ENCODE data around the gene RXRA.
A peak's percentile ranks its signal among the peaks of the same experiment; 100 is the strongest.

The RXRA gene

DNA sequence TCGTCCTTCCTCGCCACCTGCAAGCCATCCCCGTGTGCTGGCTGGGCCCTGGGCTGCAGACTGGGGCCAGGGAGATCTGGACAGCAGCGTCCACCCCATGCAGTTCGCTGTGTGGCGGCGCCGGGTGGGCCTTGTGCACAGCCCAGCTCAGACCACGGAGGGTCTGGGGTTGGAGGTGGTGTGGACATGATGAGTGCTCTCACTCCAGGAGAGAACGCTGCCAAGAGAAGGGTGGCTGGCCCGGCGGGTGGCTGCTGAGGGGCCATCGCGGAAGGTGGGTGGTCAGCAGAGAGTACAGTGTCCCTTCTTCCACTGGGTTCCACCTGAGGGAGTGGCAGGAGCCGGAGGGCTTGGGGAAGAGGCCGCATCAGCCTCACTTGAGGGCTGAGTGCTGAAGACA, 44.4 kb downstream of the RXRA start:
- DNase-seq = no peak

DNA sequence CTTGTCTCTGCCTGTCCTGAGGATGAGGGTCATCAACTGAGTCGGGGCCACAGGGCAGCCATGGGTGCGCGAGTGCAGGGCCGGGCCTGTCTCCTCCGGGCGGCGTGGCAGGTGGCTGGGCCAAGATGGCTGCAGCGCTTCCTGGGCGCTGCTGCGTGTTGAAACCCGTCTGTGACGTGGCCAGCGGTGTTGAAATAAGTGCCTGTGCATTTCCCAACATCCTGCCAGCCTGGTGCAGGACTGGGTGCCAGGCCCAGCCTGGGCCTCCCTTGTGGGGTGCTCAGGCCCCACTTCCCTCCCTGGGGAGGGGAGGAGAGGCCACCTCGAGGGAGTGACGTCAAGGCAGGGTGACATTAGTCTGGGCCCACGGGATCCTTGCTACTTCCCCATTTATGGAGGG, 45.5 kb downstream of the RXRA start:
- DNase-seq = no peak

DNA sequence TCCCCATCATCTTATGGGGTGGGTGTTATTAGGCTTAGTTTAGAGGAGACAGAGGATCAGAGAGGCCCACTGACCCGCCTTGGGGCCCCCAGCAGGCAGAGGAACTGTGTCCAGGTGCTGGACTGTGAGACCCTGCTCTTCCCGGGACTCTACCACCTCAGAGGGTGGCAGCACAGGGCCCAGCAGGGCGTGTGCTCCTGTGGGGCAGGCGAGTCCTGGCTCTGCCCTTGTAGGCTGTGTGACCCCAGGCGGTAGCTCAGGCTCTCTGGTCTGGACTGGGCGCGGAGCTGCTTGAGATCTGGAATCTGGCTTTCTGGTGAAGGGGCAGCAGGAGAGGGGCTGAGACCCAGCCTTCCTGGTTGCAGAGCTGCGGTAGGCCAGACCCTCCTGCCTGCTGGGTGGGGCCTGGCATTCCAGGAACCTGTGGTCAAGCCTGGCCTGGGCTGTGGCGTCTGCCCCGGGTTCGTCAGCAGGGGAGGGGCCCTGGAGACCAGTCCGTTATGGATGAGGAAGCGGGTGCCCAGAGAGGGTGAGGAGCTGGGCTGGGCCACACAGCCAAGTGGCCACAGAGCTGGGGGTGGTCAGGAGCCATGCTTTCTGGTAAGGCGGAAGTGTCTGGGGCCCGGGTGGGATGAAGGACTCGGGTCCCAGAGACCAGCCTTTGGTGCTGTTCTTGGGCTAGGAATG, 46.5 kb downstream of the RXRA start:
- DNase-seq = no peak

DNA sequence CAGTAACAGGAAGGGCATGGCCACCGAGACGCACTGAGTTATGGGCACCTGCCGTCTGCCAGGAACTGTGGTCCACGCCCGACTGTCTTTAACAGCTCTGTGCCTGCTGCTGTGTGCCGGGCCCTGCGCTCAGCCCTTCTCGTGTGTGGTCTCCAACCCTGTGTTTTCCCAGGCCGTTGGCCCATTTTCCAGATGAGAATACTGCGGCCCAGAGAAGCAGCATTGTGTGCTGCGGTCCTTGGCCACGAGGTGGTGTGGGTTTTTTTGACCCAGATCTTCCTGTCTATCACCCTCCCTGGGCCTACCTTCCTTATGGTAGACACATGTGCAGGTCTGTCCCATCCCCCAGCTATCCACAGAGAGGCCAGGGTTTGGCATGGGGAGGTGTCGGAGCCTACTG, 47.0 kb downstream of the RXRA start:
- no peak for DNase-seq

DNA sequence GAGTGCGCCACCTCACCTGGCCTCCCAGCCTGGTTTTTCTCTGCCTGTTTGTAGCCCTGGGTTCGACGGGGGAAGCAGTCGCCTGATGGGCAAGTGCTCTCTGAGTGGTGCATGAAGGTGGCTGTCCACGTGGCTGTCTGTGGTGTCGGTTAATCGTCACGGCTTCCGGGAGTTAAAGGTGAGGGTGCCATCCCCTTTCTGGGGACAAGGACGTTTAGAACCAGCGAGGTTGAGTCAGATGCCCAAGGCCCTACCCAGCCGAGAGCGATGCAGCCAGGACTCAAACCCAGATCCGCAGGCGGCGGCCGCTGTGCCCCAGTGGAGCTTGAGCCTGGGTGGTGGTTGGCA, 47.7 kb downstream of the RXRA start:
- DNase-seq = no peak

DNA sequence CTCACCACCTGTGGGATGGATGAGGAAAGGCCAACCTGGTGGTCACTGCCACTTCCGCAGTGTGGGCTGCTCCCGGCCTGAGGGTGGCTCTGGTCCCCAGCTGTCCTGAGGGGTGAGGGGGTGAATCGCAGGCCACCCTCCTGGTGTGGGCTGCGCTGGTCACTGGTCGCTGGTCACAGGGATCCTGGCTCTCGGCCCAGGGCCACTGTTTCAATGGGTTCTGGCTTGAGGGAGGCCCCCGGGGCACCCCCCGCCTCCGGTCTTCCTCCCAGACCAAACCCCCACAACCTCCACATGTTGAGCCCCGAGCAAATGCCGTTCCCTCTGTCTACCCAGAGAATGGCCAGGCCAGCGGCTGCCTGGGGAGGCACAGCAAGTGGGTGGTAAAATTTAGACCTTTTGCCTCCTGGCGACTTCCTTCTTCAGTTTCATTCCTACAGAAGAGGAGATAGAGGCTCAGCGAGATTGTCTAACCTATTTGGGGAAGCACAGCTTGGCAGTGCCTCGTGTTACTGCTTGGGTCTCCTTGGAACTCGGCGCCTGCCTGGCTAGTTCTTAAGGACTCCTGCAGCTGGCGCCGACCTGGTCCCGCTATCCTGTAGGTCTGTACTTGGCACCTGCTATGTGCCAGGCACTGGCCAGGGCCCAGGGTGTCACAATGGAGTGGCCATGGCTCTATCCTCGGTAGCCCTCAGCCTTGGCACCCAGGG, 48.2 kb downstream of the RXRA start:
- no peak for DNase-seq

DNA sequence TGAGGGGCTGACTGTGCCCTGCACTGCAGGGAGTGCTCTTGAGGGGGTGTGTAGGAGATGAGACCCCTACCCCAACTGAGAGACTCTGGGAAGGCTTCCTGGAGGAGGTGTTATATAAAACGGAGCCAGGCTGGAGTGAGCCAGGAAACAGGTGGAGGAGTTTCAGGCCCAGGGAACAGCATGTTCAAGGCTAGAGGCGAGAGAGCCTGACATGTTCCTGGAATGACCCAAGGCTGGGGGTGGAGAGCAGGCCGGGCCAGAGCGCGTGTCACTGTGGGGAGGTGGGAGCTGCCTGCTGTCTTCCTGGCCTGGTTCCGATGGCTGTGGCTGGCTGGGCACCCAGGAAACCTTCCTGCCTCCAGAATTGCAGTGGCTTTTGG, 48.7 kb downstream of the RXRA start:
- no peak for DNase-seq

DNA sequence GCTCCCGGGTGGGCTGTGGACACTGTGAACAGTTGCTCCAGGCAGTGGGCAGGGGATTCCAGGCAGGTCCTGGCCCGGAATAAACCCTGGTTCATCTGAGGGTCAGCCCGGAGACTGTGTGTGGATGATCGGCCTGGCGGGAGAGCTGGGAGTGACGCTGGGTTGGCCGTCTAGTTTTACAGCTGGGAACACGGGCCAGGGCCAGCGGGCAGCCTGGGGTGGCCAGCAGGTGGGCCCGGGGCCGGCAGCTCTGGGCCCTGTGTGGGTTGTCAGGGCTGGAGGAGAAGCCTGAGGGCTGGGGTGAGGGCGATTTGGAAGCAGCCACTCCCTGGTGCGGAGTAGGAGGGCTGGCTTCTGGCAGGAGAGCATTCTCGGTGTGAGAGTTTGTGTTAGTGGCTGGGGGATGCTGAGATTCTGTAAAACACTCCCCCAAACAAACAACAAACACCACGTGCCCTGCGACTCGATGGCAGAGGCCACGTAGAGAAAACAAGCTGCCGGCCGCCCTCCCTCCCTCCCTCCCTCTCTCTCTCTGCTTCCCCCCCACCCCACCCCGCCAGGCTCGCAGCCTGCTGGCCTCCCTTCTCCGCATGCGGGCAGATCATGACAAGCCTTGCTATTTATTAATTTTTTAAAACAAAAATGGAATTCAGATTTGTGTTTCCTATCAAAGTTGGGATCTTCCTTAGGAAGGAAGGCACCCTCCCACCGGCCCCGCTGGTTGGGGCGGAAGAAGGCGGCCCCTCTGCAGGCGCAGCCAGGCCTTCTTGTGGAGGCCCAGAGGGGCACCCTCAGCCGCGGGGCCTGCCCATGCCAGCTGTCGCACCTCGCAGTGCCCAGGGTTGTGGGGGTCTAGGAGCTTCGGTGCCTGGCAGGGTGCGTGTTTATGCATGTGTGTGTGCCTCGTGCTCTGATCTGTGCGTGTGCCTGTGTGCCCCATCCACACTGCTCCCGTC, 49.5 kb downstream of the RXRA start:
- no peak for DNase-seq

DNA sequence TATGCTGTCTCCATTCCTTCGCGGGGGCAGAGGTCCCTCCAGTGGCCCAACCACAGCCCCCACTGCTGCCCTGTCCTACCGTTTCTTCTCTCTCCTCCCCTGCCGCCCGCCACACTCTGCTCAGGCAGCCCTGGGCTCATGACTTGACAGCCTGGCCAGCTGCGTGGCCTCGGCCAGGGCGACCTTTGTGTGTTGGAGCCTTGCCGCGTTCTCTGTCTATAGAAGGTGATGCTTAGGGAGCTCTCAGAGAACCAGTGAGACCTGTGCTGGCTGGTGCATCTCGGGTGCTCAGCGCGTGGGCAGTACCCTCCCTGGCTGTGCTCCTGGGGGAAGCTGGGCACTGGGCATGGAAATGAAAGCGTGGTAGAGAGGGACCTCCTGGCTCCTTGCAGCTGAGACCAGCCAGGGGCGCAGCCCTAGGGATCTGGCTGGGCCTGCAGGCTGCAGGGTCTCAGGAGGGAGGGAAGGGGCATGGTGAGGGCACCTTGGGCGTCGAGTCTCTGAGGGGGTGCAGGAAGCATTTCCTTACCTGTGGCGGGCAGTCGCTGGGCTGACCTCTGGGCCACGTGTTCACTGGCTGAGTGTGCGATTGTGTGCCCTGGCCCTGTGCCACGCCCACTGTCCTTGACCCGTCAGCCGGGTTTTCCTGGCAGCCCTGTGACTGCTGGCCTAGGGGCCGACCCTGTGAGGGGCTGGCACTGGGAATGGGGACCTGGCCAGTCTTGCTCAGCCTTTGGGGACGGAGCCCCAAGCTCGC, 50.3 kb downstream of the RXRA start:
- DNase-seq = no peak

DNA sequence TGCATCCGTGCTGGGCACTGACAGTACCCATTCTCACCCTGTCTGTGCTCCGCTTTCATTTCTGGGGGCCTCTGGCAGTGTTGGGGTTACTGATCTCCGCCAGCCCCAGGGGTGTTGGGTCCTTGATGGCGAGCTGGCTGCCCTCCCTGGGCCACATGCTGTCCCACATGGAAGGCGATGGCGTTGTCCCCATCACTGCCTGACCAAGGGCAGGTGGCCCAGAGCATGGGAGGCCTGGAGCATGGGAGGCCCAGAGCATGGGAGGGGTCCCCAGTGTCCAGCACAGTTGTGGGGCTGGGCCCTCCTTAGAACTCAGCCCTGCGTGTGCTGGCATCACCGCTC, 50.9 kb downstream of the RXRA start:
- DNase-seq = no peak

DNA sequence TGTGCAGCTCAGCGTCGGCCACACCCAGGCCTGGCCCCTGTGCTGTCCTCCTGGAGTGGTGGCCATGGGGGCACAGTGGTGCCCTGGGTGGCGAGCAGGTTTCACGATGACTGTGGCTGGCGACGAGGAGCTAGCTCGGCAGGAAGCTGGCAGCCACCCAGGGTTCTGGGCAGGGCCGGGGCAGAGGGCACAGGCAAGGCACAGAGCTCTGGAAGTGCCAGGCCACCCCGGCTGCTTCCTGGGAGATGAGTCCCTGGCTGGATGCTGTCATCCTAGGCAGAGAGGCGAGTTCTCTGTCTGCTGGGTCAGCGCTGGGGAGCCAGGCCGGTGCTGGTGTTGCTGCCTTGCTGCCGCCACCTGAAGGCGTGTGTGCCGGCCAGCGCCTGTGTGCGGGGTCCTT, 51.7 kb downstream of the RXRA start:
- no peak for DNase-seq

DNA sequence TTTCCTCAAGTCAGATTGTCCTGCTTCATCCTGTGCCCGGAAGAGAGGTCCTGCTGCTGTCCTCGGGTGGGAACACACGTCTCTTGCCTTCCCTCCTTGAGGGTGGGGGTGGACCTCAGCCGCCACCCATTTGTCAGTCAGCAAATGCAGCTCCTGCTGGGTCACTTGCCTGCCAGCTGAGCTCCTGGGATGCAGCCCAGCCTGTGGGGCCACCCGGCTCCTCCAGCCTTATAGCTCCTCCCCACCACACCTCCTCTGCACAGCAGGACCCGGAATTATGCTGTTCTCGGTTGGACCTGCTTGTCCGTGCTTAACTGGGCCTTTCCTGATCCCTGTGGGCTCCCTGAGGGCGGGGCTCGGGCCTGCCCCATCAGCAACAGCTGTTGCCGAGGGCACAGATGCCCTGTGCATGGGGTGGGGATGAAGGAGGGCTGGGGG, 52.7 kb downstream of the RXRA start:
- DNase-seq = no peak

DNA sequence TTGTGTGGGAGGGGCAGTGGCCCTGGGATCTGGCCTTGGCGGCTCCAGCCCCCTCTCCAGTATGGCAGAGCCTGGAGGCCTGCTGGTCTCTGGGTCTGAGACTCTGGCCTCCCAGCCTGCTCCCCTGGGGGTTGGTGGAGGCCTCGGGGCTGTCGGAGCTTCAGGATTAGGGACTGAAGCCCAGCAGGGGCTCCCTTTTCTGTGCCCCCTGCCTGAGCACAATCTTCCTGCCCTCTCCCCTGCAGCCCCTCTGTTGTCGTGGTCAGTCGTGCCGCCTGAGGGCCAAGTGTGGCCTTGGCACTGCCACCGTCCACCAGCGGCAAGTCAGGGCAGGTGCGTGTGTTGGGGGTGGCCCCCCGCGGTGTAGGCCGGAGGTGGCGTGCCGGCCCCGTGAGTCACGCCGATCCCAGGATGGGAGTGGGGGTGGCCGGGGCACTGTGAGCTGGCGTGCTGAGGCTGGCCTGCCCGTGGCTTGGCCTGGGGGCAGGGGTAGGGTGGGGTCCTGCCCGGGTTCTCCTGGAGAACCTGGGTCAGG, 53.6 kb downstream of the RXRA start:
- no peak for DNase-seq

DNA sequence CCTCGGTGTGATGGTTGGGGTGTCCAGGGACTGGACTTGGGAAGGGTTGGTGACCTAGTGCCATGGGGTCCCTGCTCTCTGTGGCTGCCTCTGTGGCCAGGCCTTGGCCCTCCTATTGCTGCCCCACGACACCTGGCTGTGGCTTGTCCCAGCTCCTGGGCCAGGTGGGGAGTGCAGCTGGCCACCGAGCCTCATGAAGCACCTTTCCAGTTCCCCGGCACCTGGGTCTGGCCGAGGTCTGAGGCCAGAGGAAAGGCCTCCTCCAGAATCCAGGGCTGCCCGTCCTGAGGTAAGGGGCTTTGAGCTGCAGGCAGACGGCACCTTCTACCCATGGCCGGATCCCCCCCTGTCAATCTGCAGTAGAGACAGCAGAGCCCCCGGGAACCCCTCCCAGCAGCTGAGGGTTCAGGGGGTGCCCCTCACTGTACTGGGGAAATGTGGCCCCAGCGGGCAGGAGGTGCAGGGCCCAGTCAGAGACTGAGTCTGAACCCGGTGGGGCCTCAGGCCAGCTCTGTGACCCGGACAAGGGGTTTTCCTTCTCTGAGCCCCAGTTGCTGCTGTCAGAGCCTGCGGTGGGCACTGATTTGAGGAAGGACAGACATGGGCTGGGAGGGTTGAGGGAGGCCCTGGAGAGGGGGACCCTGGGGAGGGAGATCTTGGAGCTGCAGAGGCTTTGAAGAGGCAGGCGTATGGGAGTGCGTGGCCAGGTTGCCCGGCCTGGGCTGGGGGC, 54.5 kb downstream of the RXRA start:
- DNase-seq = no peak

DNA sequence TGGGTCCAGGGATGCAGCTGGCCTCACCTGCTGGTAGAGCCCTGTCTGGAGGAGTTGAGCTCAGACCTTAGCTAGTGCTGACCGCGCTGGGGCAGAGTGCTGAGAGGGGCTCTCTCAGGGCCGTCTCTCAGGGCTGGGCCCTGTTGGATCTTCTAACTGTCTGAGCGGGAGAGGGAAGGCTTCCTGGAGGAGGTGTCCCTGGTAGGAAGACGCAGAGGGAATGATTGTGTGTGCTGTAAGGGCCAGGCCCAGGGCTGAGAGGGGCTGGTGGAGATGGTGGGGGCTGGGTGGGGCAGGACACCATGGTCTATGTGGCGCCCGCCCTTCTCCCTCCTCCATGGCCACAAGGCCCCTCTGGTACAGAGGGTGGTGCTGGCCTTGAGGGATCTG, 55.0 kb downstream of the RXRA start:
- no peak for DNase-seq

DNA sequence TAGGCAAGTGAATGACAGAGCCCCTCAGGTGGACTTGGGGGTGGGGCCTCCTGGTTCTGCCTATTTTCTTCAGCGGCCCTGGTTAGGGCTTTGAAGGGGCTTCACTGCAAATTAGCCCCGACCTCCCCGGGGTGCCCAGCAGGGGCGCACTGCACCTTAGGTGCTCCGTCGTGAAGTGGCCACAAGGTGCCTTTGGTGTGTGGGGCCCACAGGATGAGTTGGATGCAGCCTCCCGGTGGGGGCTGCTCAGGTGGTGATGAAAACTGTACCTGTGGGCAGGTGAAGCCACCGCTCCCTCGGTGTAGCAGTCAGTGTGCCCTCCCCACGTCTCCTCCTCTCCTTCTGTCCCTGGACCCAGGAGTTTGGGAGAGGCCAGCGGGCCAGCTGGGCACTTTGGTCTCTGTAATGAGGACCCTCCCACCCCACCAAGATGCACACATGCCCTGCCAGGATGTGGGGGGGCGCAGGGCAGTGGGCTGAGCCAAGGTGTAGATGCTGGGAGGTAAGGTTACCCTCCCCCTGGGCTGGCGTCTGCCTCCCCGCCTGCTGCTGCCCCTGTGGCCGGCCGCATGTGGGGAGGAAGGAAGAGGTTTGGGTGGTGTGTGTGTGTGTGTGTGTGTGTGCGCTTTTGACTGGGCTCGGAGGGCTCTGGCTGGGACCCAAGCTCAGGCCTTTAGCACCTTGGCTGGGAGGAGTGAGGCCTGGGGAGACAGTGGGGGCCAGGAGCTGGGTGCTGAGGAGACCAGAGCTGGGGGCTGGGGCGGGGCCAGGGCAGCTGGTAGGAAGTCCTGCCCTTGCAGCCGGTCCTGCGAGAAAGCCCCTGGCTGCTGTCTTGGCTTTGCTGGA, 55.6 kb downstream of the RXRA start:
- peak; percentile 32 for DNase-seq

DNA sequence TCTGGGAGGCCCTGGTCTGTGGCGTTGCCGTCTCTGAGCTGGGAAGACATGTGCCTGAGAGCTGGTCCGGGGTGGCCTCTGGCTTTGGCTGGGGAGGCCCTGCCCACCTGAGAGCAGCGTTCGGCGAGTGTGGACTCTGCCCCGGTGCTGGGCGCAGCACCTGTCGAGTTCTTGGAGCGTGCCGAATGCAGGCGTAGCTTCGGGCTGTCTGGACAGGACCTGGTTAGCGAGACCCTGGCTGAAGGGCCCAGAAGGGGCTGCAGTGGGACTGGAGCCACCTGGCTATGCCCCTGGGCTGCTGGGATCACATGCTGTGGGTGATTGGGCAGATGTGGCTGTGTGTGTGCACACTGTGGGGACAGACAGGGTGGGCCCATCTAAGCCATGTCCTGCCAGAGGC, 56.5 kb downstream of the RXRA start:
- no peak for DNase-seq

DNA sequence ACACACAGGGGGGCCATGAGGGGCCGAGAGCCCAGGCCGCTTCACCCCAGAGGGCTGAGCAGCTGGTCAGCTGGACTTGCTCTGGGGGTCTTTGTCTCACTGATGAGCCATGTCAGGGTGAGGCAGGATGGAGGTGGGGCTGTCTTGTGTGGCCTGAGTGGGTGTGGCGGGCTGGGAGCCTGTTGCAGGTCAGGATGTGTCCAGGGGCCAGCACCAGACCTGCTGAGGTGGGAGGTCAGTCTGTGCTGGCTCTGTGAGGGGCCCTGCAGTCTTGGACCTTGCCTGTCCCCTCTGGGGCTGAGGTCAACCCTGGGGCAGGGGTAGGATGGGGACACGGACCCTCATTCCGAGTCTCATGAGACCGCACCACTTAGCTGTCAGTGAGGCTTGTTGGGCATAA, 56.9 kb downstream of the RXRA start:
- DNase-seq = no peak

DNA sequence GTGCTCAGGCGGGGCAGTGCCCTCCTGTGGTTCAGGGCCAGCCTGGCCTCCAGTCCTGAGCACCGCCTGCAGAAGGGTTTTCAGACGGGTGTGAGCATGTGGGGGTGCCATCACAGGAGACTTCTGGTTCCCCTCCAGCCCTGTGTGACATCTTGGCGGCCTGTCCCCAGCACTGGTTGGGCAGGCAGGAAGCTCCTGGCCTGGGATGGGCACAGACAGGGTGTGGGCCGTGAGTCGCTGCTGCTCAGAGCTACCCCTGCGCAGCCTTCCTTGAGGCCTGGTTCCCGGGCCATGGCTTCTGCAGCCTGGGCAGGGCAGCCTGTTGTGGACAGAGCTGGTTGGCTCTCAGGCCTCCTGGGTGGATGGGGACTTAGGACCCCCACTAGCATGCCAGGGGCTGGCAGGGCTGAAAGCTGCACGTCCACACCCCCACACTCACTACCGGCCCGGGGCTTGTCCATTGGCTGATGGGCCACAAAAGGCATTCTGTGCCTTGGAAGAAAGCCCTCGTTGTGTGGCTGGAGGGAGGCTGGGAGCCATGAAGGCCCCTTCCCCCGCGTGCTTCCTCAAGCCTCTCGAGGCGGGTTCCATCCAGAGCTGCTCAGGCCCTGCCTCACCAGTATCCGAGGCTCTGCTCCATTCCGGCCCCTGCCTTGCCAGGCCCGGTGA, 58.7 kb downstream of the RXRA start:
- no peak for DNase-seq

DNA sequence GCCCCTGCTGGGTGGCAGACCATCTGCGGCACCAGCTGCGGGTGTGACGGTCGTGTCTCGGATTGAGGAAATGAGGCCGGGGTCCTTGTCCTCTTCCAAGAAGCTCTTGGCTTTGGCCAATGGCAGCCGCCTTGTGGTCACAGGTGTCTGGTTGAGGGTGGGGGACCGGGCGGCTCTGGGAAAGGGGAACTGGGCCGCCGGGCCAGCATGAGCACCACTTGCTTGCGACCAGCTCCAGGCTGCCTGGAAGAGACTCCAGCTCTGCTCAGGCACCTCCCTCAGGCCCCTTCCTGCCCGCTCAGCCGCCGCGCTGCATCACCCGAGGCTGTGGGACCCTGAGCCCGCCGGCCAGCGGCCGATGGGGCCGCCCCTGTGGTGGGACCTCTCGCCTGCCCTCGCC, 59.7 kb downstream of the RXRA start:
- no peak for DNase-seq
